Lower lobe of right lung (tissue), 2 donors: ENCODE measurements around the gene BAD. TPM values are rescaled to one million over a fixed set of nuclear protein-coding genes. Genes with fewer than 3 reads are reported as not detected.
"Not testable (repeated sequence)": the region's sequence is repeated elsewhere in the genome, so short reads cannot be mapped to it uniquely, and the experiment has no call there.

Source experiments
- ATAC-seq, 2 donors: fragments of 200-7000 bp; cut with Tn5 transposase; one replicate each; pipeline ENCODE4 v1.9.1; 2020 to 2022; ENCODE audit warnings: mild to moderate bottlenecking in 2 of 2, moderate library complexity in 2 of 2
- DNase-seq: peaks from one replicate; pipeline ENCODE4 v3.0.0-alpha.2; 2020
- H3K27ac ChIP-seq: fragments of 200-600 bp; one replicate; pipeline ENCODE4 v1.8.0; 2022
- H3K27me3 ChIP-seq: fragments of 200-600 bp; one replicate; pipeline ENCODE4 v1.8.0; 2022; ENCODE audit warnings: low read depth
- H3K36me3 ChIP-seq: fragments of 200-600 bp; one replicate; pipeline ENCODE4 v1.8.0; 2022; ENCODE audit warnings: mild to moderate bottlenecking
- H3K4me1 ChIP-seq: fragments of 200-600 bp; one replicate; pipeline ENCODE4 v1.8.0; 2022
- H3K4me3 ChIP-seq: fragments of 200-600 bp; one replicate; pipeline ENCODE4 v1.8.0; 2022; ENCODE audit warnings: mild to moderate bottlenecking
- H3K9me3 ChIP-seq: fragments of 200-600 bp; one replicate; pipeline ENCODE4 v1.8.0; 2022
- intact Hi-C: fragments of 100-400 bp; cut with DNase I; formaldehyde crosslinking; loops from one replicate; pipeline ENCODE4 v1.11.0; 2022
- total RNA-seq: library from RNA; stranded (reverse); fragmentation: NEBNext Ultra II Directional; extraction: Animal tissue kit (Norgen Biotek cat#: 25700); gene quantifications from one replicate; pipeline ENCODE4 v1.2.1, GENCODE V29; 2021
- TF ChIP-seq, protein P1 (sequence below): fragments of 200-600 bp; IDR thresholded peaks from one replicate; pipeline ENCODE4 v1.8.0; 2022; ENCODE audit warnings: antibody characterized with exemption, mild to moderate bottlenecking
- donor health status: DM: no; HTN: yes; CAD: no; lungs with severe emphysema.

Gene BAD
- total RNA-seq, 1 donor from 2014 or later: 51.6 TPM

DNA sequence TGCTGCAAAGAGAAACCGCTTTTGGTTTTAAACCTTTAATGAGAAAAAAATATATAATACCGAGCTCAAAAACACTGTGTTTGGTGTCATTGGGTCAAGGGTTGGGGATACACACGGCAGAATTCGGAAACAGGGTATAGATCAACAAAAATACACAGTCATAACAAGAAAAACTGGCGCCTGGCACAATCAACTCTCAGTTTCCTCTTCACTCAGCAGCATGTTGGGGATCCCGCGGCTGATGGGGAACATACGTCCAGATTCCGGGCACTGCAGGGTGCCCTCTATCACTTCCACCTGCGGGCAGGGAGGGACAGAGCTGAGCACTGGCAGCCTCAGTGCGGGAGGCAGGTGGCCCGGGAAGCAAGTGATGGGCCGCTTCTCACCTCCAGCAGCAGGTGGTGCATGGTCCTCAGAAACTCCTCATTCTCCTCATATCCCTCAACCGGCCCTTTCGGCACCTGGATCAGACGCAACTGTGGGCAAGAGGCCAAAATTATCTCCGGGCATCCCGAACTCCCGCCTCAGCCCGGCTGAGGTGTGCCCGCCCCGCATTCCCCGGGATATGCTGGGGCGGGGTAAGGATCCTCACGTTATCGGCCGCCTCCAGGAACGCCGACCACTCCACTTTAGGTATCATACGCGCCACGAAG, 32.3 kb upstream of the BAD start:
- TF ChIP-seq, protein P1, sequence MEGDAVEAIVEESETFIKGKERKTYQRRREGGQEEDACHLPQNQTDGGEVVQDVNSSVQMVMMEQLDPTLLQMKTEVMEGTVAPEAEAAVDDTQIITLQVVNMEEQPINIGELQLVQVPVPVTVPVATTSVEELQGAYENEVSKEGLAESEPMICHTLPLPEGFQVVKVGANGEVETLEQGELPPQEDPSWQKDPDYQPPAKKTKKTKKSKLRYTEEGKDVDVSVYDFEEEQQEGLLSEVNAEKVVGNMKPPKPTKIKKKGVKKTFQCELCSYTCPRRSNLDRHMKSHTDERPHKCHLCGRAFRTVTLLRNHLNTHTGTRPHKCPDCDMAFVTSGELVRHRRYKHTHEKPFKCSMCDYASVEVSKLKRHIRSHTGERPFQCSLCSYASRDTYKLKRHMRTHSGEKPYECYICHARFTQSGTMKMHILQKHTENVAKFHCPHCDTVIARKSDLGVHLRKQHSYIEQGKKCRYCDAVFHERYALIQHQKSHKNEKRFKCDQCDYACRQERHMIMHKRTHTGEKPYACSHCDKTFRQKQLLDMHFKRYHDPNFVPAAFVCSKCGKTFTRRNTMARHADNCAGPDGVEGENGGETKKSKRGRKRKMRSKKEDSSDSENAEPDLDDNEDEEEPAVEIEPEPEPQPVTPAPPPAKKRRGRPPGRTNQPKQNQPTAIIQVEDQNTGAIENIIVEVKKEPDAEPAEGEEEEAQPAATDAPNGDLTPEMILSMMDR: no peak
- intact Hi-C loops: no loop called here
- DNase-seq: no peak
- Histone ChIP-seq H3K4me3 (peak overlapping the region; percentile 92), H3K27me3 (no peaks in the 10 kb centered on the region), H3K9me3 (no peaks in the 10 kb centered on the region), H3K36me3 (peaks cover 36% of the 10 kb centered on the region), H3K27ac (peak overlapping the region; percentile 100), H3K4me1 (peaks cover 22% of the 10 kb centered on the region)
- ATAC-seq: no peak

DNA sequence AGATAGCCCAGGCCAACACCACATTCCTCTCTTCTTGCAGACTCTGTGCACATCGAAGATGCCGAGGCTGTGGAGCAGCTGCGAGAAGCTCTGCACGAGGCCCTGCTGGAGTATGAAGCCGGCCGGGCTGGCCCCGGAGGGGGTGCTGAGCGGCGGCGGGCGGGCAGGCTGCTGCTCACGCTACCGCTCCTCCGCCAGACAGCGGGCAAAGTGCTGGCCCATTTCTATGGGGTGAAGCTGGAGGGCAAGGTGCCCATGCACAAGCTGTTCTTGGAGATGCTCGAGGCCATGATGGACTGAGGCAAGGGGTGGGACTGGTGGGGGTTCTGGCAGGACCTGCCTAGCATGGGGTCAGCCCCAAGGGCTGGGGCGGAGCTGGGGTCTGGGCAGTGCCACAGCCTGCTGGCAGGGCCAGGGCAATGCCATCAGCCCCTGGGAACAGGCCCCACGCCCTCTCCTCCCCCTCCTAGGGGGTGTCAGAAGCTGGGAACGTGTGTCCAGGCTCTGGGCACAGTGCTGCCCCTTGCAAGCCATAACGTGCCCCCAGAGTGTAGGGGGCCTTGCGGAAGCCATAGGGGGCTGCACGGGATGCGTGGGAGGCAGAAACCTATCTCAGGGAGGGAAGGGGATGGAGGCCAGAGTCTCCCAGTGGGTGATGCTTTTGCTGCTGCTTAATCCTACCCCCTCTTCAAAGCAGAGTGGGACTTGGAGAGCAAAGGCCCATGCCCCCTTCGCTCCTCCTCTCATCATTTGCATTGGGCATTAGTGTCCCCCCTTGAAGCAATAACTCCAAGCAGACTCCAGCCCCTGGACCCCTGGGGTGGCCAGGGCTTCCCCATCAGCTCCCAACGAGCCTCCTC, 31.4 kb upstream of the BAD start:
- ATAC-seq, intact Hi-C loops, H3K27me3 ChIP-seq, DNase-seq, H3K9me3 ChIP-seq: not testable (repeated sequence)
- H3K27ac ChIP-seq: peak overlapping the region; percentile 100
- H3K4me3 ChIP-seq: peak overlapping the region; percentile 92
- H3K36me3 ChIP-seq: peaks cover 33% of the 10 kb centered on the region
- peaks cover 22% of the 10 kb centered on the region for H3K4me1 ChIP-seq

DNA sequence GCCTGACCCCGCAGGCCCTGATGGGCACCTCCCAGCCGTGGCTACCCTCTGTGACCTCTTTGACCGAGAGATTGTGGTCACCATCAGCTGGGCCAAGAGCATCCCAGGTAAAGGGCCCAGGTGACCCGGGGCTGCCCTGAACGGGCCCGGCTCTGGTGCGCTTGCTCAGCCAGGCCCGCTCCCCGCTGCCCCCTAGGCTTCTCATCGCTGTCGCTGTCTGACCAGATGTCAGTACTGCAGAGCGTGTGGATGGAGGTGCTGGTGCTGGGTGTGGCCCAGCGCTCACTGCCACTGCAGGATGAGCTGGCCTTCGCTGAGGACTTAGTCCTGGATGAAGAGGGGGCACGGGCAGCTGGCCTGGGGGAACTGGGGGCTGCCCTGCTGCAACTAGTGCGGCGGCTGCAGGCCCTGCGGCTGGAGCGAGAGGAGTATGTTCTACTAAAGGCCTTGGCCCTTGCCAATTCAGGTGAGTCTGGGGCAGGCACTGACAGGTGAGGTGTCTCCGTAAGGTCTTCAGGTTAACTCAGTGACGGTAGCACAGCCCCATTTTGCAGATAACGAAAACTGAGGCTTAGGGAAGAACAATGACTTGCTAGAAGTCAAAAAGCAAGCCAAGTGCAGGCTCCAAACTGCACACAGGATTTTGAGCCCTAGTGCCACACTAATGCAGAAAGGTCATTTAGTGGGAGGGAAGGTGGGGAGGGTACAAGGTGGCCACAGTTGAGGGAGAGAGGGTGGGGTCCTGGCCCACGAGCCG, 30.5 kb upstream of the BAD start:
- DNase-seq (no peak), ATAC-seq (no peak)
- TF ChIP-seq, protein P1: no peak
- no peak overlapping the region for H3K27ac ChIP-seq
- no peak overlapping the region for H3K4me3 ChIP-seq
- peaks cover 22% of the 10 kb centered on the region for H3K4me1 ChIP-seq
- no peaks in the 10 kb centered on the region for H3K27me3 ChIP-seq
- peaks cover 28% of the 10 kb centered on the region for H3K36me3 ChIP-seq
- no peaks in the 10 kb centered on the region for H3K9me3 ChIP-seq
- intact Hi-C loops: no loop called here

DNA sequence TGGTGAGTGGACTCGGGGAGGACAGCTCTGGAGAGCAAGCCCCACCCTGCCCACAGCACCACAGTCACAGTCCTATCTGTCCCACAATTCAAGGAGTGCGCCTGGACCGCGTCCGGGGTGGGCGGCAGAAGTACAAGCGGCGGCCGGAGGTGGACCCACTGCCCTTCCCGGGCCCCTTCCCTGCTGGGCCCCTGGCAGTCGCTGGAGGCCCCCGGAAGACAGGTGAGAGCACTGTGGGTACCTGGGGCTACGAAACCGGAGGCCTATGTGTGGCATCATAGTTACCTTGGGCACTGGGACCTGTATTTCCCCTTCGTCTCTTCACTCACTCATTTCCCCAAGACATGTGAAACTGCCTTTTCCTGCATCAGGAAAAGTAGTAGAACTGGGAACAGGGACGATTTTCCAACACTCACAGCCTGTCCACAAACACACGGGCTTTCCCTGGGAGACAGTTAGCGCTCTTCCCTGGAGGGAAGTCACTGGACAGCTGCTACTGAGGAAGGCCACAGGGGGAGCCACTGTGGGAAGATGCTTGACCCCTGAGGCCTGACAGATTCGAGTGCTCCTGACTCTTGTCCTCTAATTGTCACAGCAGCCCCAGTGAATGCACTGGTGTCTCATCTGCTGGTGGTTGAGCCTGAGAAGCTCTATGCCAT, 29.8 kb upstream of the BAD start:
- peaks cover 17% of the 10 kb centered on the region for H3K4me1 ChIP-seq
- peak overlapping the region; percentile 41 for H3K27ac ChIP-seq
- peaks cover 28% of the 10 kb centered on the region for H3K36me3 ChIP-seq

DNA sequence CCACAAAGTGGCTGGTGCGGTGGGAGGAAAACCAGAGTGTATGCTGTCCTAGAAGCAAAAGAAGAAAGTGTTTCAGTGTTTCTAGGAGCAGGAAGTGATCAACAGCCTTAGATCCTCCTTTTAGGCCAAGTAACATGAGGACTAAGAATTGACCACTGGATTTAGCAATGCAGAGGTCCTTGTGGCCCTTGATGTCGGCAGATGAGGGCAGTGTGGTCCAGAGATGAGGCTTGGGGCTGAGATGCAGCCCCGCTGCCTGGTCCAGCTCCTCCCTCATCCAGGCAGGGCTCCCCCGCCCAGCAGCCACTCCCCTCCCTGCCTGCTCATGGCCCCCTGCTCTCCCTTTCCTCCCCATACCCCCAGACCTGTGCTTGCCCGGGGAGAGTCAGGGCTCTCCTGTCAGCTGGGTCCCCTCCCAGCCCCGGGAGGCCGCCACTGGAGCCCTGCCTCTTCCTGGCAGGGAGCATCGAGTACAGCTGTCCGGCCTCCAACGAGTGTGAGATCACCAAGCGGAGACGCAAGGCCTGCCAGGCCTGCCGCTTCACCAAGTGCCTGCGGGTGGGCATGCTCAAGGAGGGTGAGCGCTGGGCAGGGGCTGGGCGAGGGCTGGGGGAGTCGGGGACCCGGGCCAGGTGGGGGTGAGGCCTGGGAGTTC, 29.2 kb upstream of the BAD start:
- Histone ChIP-seq H3K9me3 (no peaks in the 10 kb centered on the region), H3K4me1 (peaks cover 11% of the 10 kb centered on the region), H3K4me3 (no peak overlapping the region), H3K36me3 (peaks cover 28% of the 10 kb centered on the region), H3K27me3 (no peaks in the 10 kb centered on the region), H3K27ac (peak overlapping the region; percentile 41)
- no peak for DNase-seq
- no peak for ATAC-seq
- intact Hi-C loops: no loop called here
- TF ChIP-seq, protein P1: no peak

More for the DNA sequence above, 29.8 kb upstream of the BAD start:
- TF ChIP-seq, protein P1: no peak
- intact Hi-C loops: no loop called here
- no peaks in the 10 kb centered on the region for H3K27me3 ChIP-seq
- ATAC-seq: no peak
- no peaks in the 10 kb centered on the region for H3K9me3 ChIP-seq
- no peak for DNase-seq
- H3K4me3 ChIP-seq: no peak overlapping the region
